ENCODE measurements around the gene AGAP1. TPM values are rescaled to one million over a fixed set of nuclear protein-coding genes. Genes with fewer than 3 reads are reported as not detected.
A peak's percentile ranks its signal among the peaks of the same experiment; 100 is the strongest.
"Not testable (repeated sequence)": the region's sequence is repeated elsewhere in the genome, so short reads cannot be mapped to it uniquely, and the experiment has no call there.

The AGAP1 gene
- total RNA-seq, 2 experiments from 2014 or later = 0.95 to 1.1 TPM

DNA sequence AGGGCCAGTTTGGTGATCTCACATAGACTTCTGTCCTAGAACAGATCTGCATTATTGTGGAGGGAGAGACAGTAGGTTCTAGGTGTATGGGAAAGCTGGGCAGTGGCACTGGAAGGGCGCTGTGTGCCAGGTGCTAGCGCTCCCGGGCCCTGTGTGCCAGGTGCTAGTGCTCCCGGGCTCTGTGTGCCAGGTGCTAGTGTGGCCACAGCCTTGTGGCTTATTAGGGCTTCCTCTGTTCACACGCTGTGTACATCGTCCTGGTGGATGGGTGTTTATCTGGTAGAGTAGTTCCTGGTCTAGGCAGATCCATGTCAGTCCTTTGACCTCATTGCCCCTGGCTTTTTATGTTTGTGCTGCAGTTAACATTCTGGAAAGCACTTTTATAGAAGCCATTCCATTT, 263.4 kb downstream of the AGAP1 start:
- Mint-ChIP-seq H3K27me3 (ENCODE audit: low read depth) (no peaks in the 10 kb centered on the region), H3K9me3 (no peaks in the 10 kb centered on the region), H3K4me3 (no peak overlapping the region), H3K4me1 (ENCODE audit: low read depth) (no peaks in the 10 kb centered on the region), H3K36me3 (ENCODE audit: low read depth) (no peaks in the 10 kb centered on the region), H3K27ac (no peak overlapping the region)
- intact Hi-C loops (cut with micrococcal nuclease) = no loop called here
- CTCF ChIA-PET = interaction anchor here (0.7 to 1.0 kb wide), 2 partner anchors 9 to 11 kb away, joined by 3 to 4 read pairs; no protein-coding TSS in a partner anchor
- DNase-seq = no peak

DNA sequence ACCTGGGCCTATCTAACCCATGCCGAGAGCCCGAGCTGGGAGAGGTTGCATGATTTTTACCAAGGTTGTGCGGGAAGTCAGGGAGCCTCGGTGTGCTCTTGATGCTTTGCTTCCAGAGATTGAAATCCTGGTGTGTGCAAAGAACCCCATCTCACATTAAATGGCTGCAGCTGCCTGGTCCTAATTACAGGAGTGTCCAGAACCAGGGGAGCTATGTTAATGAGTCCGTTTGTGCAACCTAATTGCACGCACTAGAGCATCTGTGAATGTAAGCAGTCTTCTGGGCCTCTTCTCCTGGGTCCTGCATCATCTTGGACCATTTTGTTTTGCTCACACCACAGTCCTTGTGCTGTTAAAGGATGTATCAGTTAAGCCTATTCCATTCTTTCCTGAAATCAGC, 263.8 kb downstream of the AGAP1 start:
- H3K4me1 Mint-ChIP-seq (ENCODE audit: low read depth) = no peaks in the 10 kb centered on the region
- no peaks in the 10 kb centered on the region for H3K9me3 Mint-ChIP-seq
- H3K27me3 Mint-ChIP-seq (ENCODE audit: low read depth) = no peaks in the 10 kb centered on the region
- intact Hi-C loops (cut with micrococcal nuclease) = no loop called here
- no peaks in the 10 kb centered on the region for H3K36me3 Mint-ChIP-seq (ENCODE audit: low read depth)
- no peak overlapping the region for H3K4me3 Mint-ChIP-seq
- CTCF ChIA-PET = interaction anchor here (0.7 to 1.0 kb wide), 2 partner anchors 8 to 11 kb away, joined by 3 to 4 read pairs; no protein-coding TSS in a partner anchor
- no peak for DNase-seq
- no peak overlapping the region for H3K27ac Mint-ChIP-seq

DNA sequence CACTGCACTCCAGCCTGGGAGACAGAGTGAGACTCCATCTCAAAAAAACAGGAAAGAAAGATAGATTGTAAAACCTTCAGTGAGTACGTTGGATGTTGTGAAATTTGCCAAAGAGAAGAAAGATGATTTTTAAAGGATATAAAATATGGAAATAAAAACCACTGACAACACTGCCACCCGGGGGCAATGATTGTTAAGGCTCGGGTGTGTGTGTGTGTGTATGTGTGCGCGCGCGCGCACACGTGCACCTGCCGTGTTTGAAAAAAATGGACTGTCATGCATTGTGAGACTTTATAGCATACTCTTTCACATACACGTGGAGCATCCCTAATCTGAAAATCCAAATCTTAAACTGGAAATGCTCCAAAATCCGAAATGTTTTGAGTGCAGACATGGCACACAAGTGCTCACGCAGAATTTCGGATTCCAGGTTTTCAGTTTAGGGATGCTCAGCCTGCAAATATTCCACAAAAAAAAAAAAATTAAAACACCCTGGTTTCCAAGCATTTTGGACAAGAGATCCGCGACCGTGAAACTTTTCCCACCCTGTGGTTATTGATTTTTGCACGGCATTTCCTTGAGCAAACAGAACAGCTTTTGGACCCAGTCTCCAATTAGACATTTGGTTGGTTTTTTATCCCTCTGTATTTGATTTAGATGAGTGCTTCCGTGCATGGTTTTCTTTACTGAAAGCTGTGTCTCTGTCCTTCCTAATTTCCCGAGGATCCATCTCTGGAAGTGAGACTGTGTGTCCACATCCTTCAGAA, 269.2 kb downstream of the AGAP1 start:
- CTCF ChIA-PET = no interaction called here

DNA sequence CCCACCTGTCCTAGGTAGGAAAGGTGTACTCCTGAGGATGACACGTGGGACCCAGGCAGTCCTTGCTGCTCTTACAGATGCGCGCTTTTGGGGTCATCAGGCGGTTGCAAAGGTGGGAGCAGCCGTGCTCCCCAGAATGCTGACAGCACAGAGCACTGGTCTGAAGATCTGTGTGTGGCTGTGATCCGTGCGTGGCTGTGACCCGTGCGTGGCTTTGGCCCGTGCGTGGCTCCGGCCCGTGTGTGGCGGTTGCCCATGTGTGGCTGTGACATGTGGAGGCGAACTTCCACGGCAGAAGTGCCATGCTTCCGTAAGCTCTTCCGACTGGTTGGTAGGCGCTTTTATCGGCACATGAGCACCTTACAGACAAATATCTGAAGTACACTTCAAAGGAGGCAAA, 270.0 kb downstream of the AGAP1 start:
- Mint-ChIP-seq H3K4me1 (ENCODE audit: low read depth) (peaks cover 2% of the 10 kb centered on the region), H3K27me3 (ENCODE audit: low read depth) (peaks cover 7% of the 10 kb centered on the region), H3K36me3 (ENCODE audit: low read depth) (no peaks in the 10 kb centered on the region), H3K4me3 (no peak overlapping the region), H3K27ac (no peak overlapping the region), H3K9me3 (no peaks in the 10 kb centered on the region)
- intact Hi-C loops (cut with micrococcal nuclease) = no loop called here
- DNase-seq = no peak
- CTCF ChIA-PET = interaction anchor here (0.6 kb wide), 1 partner anchor 30 kb away, joined by 4 read pairs; no protein-coding TSS in a partner anchor

More for the DNA sequence above, 269.2 kb downstream of the AGAP1 start:
- H3K36me3 Mint-ChIP-seq (ENCODE audit: low read depth) = no peaks in the 10 kb centered on the region
- intact Hi-C loops (cut with micrococcal nuclease) = no loop called here
- no peak overlapping the region for H3K4me3 Mint-ChIP-seq
- H3K27me3 Mint-ChIP-seq (ENCODE audit: low read depth) = peaks cover 7% of the 10 kb centered on the region
- H3K9me3 Mint-ChIP-seq = no peaks in the 10 kb centered on the region
- DNase-seq = no peak
- no peak overlapping the region for H3K27ac Mint-ChIP-seq
- peaks cover 2% of the 10 kb centered on the region for H3K4me1 Mint-ChIP-seq (ENCODE audit: low read depth)

DNA sequence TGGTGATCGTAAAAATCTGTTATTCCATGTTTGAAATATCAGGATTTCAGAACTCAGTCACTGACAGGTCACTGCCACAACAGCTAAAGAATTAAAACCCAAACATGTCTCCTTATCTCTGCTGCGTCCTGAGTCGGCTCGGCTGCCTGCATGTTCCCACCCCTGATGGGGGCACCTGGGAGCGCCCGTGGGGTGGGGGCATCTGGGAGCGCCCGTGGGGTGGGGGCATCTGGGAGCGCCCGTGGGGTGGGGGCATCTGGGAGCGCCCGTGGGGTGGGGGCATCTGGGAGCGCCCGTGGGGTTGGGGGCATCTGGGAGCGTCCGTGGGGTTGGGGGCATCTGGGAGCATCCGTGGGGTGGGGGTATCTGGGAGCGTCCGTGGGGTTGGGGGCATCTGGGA, 270.6 kb downstream of the AGAP1 start:
- H3K36me3 Mint-ChIP-seq (ENCODE audit: low read depth); H3K4me1 Mint-ChIP-seq (ENCODE audit: low read depth); H3K9me3 Mint-ChIP-seq; H3K4me3 Mint-ChIP-seq; DNase-seq; H3K27ac Mint-ChIP-seq; intact Hi-C loops (cut with micrococcal nuclease); H3K27me3 Mint-ChIP-seq (ENCODE audit: low read depth): not testable (repeated sequence)
- CTCF ChIA-PET = interaction anchor here (0.6 kb wide), 1 partner anchor 29 kb away, joined by 4 read pairs; no protein-coding TSS in a partner anchor

DNA sequence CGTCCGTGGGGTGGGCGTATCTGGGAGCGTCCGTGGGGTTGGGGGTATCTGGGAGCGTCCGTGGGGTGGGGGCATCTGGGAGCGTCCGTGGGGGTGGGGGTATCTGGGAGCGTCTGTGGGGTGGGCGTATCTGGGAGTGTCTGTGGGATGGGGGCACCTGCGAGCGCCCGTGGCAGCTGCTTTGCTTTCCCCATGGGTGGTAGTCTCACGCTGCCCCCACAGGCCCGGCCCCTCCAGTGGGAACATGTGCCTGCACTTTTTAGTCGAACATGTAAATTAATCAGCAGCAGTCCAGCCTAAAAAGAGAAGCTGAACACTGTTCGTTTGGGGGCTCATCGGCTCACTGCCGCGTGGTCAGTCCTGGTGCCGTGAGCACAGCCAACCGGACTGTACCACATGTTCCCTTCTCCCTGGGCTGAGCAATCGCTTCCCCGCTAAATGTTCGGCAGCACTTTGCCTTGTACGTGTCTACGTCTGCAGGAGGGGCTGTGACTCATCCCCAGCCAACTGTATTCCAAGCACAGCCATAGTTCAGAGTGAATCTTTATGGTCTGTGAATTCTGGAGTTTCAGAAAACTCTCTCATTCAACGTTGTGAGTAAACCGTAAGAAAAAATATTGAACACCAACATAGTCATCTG, 271.5 kb downstream of the AGAP1 start:
- Mint-ChIP-seq H3K9me3 (no peaks in the 10 kb centered on the region), H3K4me3 (no peak overlapping the region), H3K27ac (no peak overlapping the region), H3K4me1 (ENCODE audit: low read depth) (peaks cover 2% of the 10 kb centered on the region), H3K27me3 (ENCODE audit: low read depth) (peaks cover 7% of the 10 kb centered on the region), H3K36me3 (ENCODE audit: low read depth) (no peaks in the 10 kb centered on the region)
- CTCF ChIA-PET = interaction anchor here (0.5 to 1.6 kb wide), 11 partner anchors 9 to 745 kb away, joined by 3 to 9 read pairs (median 5); no protein-coding TSS in a partner anchor
- intact Hi-C loops (cut with micrococcal nuclease) = loop anchor here (5.0 kb wide), 1 partner anchor 802 kb away; the partner anchor contains the start of gene ACKR3
- no peak for DNase-seq

DNA sequence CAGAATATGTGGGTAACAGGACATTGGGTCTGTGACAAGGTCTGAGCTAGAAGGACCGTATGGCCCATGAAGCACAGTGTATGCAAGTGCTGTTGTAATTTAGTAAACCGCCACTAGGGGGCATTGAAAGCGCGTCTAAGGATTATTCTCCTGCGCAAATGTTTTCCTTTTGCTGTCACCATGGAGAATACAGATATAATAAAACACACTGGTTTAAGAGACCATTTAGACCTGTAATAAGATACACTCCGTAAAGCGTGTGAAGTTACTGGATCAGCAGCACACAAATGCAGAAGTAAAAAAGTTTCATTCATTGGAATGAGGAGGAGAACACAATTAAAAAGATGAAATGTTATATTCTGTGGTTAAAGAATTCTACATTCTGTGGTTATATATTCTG, 272.4 kb downstream of the AGAP1 start:
- CTCF ChIA-PET = interaction anchor here (0.5 to 1.6 kb wide), 17 partner anchors 8 to 1542 kb away, joined by 3 to 9 read pairs (median 5); no protein-coding TSS in a partner anchor
- peaks cover 2% of the 10 kb centered on the region for H3K4me1 Mint-ChIP-seq (ENCODE audit: low read depth)
- intact Hi-C loops (cut with micrococcal nuclease) = loop anchor here (1.0 to 5.0 kb wide), 2 partner anchors 415 to 801 kb away; partner anchors contain the start of gene ACKR3
- no peak overlapping the region for H3K4me3 Mint-ChIP-seq
- H3K36me3 Mint-ChIP-seq (ENCODE audit: low read depth) = no peaks in the 10 kb centered on the region
- DNase-seq = peak; percentile 65
- H3K27ac Mint-ChIP-seq = no peak overlapping the region
- no peaks in the 10 kb centered on the region for H3K9me3 Mint-ChIP-seq
- H3K27me3 Mint-ChIP-seq (ENCODE audit: low read depth) = peaks cover 7% of the 10 kb centered on the region

DNA sequence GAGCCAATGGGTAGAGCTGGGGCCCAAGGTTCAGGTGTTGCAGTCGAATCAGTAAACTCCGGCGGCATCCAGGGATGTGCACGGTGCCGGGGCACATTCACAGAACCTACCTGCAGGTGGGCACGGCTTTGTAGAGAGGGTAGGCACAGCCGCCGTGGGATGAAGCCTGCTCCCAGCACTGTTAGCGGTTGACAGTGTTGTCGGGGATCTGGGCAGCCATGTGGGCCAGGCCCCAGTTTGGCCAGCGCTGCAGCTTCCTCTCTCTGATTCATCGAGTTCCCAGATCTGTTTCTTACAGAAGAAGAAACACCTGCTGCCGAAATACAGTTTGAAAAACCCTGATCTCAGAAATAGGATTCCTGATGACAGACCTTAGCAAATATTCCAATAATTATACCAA, 274.8 kb downstream of the AGAP1 start:
- CTCF ChIA-PET = interaction anchor here (0.7 kb wide), 2 partner anchors 9 to 883 kb away, joined by 3 read pairs; no protein-coding TSS in a partner anchor
- H3K4me1 Mint-ChIP-seq (ENCODE audit: low read depth) = peaks cover 2% of the 10 kb centered on the region
- H3K9me3 Mint-ChIP-seq = no peaks in the 10 kb centered on the region
- peaks cover 7% of the 10 kb centered on the region for H3K27me3 Mint-ChIP-seq (ENCODE audit: low read depth)
- H3K36me3 Mint-ChIP-seq (ENCODE audit: low read depth) = no peaks in the 10 kb centered on the region
- no peak for DNase-seq
- intact Hi-C loops (cut with micrococcal nuclease) = loop anchor here (5.0 kb wide), 1 partner anchor 799 kb away; the partner anchor contains the start of gene ACKR3
- no peak overlapping the region for H3K27ac Mint-ChIP-seq
- no peak overlapping the region for H3K4me3 Mint-ChIP-seq

DNA sequence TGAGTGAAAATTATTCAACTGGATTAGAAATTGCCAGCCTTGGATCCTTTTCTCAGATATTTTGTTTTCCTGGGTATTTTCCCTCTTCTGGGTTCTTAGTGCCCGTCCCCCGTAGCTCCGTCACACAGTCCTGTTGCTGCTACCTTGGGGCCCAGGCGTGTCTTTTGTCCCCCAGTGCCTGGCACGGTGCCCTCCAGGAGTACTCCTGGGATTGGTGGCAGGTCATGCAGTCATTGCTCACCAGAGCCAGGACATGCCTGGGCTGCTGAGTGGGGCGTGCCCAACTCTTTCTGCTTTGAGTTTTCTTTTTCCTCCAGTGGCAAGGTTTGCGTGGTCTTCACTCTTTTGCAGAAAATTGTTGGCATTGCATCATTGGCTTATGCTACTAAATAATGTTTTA, 275.2 kb downstream of the AGAP1 start:
- Mint-ChIP-seq H3K36me3 (ENCODE audit: low read depth) (no peaks in the 10 kb centered on the region), H3K4me1 (ENCODE audit: low read depth) (peaks cover 2% of the 10 kb centered on the region), H3K27me3 (ENCODE audit: low read depth) (peaks cover 6% of the 10 kb centered on the region), H3K27ac (no peak overlapping the region), H3K9me3 (no peaks in the 10 kb centered on the region), H3K4me3 (no peak overlapping the region)
- intact Hi-C loops (cut with micrococcal nuclease) = loop anchor here (5.0 kb wide), 1 partner anchor 798 kb away; the partner anchor contains the start of gene ACKR3
- DNase-seq = no peak
- CTCF ChIA-PET = no interaction called here

DNA sequence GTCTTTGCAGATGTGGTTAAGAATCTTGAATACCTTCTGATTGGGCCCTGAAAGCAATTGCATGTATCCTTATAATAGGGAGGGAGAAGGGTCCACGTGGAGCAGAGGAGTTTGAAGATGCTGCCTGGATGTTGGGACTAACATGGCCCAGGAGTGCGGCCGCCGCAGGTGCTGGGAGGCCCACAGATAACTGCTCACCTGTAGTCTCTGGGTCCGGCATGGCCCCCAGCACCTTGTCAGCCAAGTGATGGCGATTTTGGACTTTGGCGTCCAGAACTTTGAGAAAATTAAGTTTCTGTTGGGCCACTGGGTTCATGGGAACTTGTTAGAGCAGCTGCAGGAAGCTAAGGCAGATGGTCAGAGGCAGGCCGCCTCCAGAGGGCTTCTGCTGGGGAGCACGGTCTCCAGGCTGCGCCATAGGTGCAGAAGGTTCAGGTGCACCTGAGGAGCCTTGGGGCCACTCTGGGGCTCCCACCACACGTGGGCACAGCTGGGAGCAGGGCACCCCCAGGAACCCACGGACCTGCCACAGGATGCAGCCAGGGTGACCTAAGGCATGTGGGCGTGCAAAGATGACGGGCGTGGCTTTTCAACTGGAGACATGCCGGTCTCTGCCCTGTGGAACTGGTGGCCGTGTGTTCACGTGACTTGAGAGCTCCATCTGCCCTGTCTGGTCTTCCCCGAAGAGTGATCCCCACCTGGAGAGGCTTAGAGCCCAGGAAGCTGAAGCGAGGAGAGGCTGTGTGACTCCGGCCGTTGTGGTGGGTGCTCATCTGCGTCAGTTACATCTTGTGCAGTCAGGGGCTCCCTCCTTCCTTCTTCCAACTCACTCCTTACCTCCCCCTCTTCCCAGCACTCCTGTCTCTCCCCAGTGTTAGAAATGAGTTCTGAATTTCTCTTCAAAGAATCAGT, 277.3 kb downstream of the AGAP1 start:
- CTCF ChIA-PET = interaction anchor here (1.8 kb wide), 1 partner anchor 9 kb away, joined by 5 read pairs; no protein-coding TSS in a partner anchor
- H3K4me1 Mint-ChIP-seq (ENCODE audit: low read depth) = peaks cover 2% of the 10 kb centered on the region

DNA sequence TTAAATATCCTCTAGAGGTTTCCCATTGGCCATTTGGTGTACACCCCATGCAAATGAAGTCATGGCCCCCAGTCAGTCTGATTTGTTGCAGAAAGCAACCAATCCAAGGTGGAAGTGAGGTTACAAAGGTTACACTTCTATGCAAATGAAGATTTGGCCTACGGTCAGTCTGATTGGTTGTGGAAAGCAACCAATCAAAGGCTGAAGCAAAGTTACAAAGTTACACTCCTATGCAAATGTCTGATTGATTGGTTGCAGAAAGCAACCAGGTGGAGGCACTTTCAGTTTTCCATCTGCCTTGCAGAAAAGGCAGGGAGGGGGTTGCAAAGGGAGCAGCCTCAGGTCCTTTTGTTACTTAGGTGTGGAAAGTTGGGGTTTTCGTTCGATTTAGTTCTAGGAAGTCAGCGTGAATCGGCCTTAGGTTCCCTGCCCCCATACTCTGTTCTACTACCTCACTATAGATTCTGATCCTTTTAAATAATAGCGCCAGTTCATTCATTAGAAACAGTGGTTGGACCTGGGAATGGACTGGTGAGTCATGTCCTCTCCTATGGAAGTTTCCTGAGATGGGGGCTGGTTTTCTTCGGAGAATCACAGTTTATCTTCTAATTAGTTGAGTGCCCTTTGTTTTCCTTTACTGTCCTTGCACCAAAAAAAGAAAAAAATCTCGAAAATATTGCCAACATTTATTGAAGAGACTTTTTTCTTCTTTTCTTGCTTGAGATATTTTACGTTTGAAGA, 279.5 kb downstream of the AGAP1 start:
- Mint-ChIP-seq H3K27ac (no peak overlapping the region), H3K4me1 (ENCODE audit: low read depth) (no peaks in the 10 kb centered on the region), H3K4me3 (no peak overlapping the region), H3K36me3 (ENCODE audit: low read depth) (no peaks in the 10 kb centered on the region), H3K9me3 (no peaks in the 10 kb centered on the region), H3K27me3 (ENCODE audit: low read depth) (peaks cover 12% of the 10 kb centered on the region)
- CTCF ChIA-PET = no interaction called here
- intact Hi-C loops (cut with micrococcal nuclease) = no loop called here
- DNase-seq = no peak

More for the DNA sequence above, 277.3 kb downstream of the AGAP1 start:
- Mint-ChIP-seq H3K36me3 (ENCODE audit: low read depth) (no peaks in the 10 kb centered on the region), H3K27me3 (ENCODE audit: low read depth) (peaks cover 5% of the 10 kb centered on the region), H3K9me3 (no peaks in the 10 kb centered on the region), H3K4me3 (no peak overlapping the region), H3K27ac (no peak overlapping the region)
- no peak for DNase-seq
- intact Hi-C loops (cut with micrococcal nuclease) = no loop called here

All from activated naive CD4-positive, alpha-beta T cell treated with anti-CD3 and anti-CD28 coated beads for 36 hours (primary cell).